Effector memory CD4-positive, alpha-beta T cell (primary cell): ENCODE results near the gene IL15RA.

Experiments
- DNase-seq, 3 donors: peaks; one replicate each; pipeline ENCODE4 v3.0.0-alpha.2; 2020
- H3K27ac ChIP-seq: 2 replicates; pipeline ENCODE4 v1.7.0; 2013; ENCODE audit warnings: mild to moderate bottlenecking, low read length, moderate library complexity; ENCODE audit not compliant: insufficient read depth, poor library complexity, severe bottlenecking
- H3K27me3 ChIP-seq: replicated peaks from 2 replicates; pipeline ENCODE4 v1.7.0; 2013; ENCODE audit warnings: mild to moderate bottlenecking, low read length; ENCODE audit not compliant: insufficient read depth, control insufficient read depth, poor library complexity, severe bottlenecking
- H3K36me3 ChIP-seq: 2 replicates; pipeline ENCODE4 v1.7.0; 2013; ENCODE audit warnings: mild to moderate bottlenecking, low read length, moderate library complexity; ENCODE audit not compliant: control insufficient read depth, insufficient read depth
- H3K4me1 ChIP-seq: 2 replicates; pipeline ENCODE4 v1.7.0; 2013; ENCODE audit warnings: low read length, mild to moderate bottlenecking; ENCODE audit not compliant: control insufficient read depth, insufficient read depth, poor library complexity, severe bottlenecking
- H3K4me3 ChIP-seq: 2 replicates; pipeline ENCODE4 v1.7.0; 2013; ENCODE audit warnings: low read length, low read depth, mild to moderate bottlenecking; ENCODE audit not compliant: insufficient read depth, poor library complexity, severe bottlenecking
- H3K9me3 ChIP-seq: 2 replicates; pipeline ENCODE4 v1.7.0; 2013; ENCODE audit warnings: mild to moderate bottlenecking, low read length, moderate library complexity; ENCODE audit not compliant: control insufficient read depth

The IL15RA gene

DNA sequence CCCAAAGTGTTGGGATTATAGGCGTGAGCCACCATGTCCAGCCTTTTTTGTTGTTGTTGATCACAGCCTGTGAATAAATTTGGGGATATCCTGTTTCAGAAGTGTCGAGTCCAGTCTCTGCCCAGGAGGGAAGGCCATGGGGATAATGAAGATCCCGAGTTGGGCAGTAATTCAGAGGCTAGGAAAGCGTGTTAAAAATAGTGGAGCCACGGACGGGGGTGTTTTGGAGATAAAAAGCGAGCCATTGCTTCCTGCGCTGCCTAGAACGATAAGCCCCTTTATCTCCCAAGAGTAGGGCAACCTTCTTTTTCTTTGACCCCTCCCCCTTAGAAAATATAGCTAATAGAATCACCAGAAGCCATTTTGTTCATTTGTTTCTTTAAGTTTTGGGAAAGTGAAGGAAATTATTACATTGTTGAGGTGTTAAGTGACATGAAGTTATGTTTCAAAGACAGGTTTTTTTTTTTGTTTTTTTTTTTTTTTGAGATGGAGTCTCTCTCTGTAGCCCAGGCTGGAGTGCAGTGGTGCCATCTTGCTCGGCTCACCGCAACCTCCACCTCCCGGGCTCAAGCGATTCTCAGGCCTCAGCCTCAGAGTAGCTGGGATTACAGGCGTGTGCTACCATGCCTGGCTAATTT lies 43.3 kb downstream of the IL15RA start:
- H3K27ac ChIP-seq = no peak overlapping the region
- no peaks in the 10 kb centered on the region for H3K27me3 ChIP-seq
- no peaks in the 10 kb centered on the region for H3K4me1 ChIP-seq
- H3K4me3 ChIP-seq = no peak overlapping the region
- H3K9me3 ChIP-seq = no peaks in the 10 kb centered on the region
- no peak for DNase-seq
- H3K36me3 ChIP-seq = peaks cover 53% of the 10 kb centered on the region

DNA sequence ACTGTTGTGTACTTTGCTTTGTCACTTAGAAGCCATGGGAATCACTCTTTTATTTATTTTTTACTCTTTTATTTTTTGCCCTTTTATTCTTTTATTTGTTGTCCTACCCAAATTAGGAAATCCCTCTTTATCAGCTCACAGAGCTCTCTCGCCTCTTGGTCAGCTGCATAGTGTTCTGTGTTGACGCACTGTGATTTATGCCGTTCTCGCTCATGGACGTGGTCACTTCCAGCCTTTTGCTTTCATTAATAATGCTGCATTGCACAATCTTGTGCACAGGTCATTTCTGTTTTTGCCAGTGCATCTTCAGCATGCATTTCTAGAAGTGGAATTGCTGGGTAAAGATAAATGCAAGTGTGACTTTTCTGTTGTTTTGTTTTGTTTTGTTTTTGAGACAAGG lies 45.0 kb downstream of the IL15RA start:
- no peak overlapping the region for H3K4me3 ChIP-seq
- H3K27me3 ChIP-seq = no peaks in the 10 kb centered on the region
- DNase-seq = no peak

DNA sequence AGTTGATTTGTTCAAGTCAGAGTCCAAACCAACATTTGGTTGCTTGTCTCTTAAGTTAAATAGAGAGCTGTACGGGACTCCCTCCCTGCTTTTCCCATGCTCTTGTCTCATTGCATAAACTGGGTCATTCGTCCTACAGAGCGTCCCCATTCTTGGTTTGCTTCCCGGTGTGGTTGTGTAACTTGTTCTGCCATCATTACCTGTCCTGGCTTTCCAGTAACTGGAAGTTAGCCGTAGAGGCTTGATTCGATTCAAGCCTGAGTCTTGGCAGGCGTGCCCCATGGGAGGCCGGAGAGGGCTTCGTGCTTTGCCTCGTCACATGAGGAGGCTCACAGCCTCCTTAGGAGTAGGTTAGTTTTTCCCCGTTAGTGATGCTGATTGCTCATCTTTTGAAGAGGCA lies 47.1 kb downstream of the IL15RA start:
- Histone ChIP-seq H3K36me3 (peaks cover 52% of the 10 kb centered on the region), H3K4me3 (no peak overlapping the region), H3K4me1 (no peaks in the 10 kb centered on the region), H3K9me3 (no peaks in the 10 kb centered on the region), H3K27ac (no peak overlapping the region), H3K27me3 (no peaks in the 10 kb centered on the region)
- no peak for DNase-seq

More for the DNA sequence above, 45.0 kb downstream of the IL15RA start:
- Histone ChIP-seq H3K9me3 (no peaks in the 10 kb centered on the region), H3K36me3 (peaks cover 57% of the 10 kb centered on the region), H3K27ac (no peak overlapping the region), H3K4me1 (no peaks in the 10 kb centered on the region)

DNA sequence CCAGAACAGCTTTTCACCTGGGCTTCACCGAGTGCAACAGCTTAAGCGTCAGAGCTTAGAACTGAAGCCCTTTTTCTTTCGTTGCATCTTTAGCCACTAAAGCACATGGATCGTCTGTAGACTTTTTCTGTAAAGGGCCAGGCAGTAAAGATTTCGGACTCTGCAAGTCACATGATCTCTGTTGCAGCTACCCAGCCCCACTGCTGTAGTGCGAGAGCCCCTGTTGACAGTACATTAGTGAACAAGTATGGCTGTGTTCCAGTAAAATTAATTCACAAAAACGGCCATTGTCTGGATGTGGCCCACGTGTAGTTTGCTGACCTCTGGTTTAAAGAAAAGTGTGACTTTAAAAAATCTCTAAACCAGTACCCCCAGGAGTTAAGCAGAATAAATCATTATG lies 47.9 kb downstream of the IL15RA start:
- no peak overlapping the region for H3K27ac ChIP-seq
- H3K36me3 ChIP-seq = peaks cover 54% of the 10 kb centered on the region
- no peaks in the 10 kb centered on the region for H3K9me3 ChIP-seq
- H3K27me3 ChIP-seq = no peaks in the 10 kb centered on the region
- no peak for DNase-seq
- H3K4me3 ChIP-seq = no peak overlapping the region
- no peaks in the 10 kb centered on the region for H3K4me1 ChIP-seq

DNA sequence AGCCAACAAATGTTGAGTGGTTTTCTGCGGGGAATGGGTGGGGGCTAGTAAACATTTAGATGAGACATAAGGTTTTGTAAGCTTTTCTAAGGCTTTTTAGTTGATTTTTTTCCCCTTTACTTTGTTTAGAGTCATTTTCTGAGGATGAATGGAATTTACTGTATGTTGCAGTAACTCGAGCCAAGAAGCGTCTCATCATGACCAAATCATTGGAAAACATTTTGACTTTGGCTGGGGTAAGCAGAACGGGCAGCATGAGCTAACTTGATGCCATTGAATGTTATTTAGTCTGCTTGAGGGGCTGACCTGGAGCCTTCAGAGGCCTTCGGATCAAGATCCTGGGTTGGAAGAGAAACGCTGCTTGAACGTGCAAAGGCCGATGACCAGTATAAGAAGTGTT lies 50.0 kb downstream of the IL15RA start:
- DNase-seq = no peak
- Histone ChIP-seq H3K27me3 (no peaks in the 10 kb centered on the region), H3K36me3 (peaks cover 70% of the 10 kb centered on the region), H3K9me3 (no peaks in the 10 kb centered on the region), H3K27ac (no peak overlapping the region), H3K4me1 (no peaks in the 10 kb centered on the region), H3K4me3 (no peak overlapping the region)

DNA sequence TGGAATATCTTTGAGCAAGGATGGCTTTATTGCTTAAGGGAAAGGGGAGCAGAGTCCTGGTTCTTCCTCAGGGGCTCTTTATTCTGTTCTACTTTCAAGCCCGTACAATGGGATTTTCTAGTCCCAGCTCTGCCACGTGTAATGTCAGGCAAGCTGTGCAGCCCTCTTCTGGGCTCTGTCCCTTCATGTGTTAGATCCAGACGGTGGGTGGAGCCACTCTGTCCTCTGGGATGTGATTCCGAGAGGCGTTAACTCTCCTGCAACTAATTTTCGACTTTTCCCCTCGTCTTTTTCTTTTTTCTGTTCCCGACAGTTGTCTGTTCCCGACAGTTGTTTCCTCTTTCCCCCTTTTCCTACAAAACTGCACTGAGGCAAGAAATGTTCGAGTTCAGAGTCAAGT lies 52.5 kb downstream of the IL15RA start:
- DNase-seq = no peak
- peaks cover 78% of the 10 kb centered on the region for H3K36me3 ChIP-seq
- H3K27ac ChIP-seq = no peak overlapping the region
- no peak overlapping the region for H3K4me3 ChIP-seq
- no peaks in the 10 kb centered on the region for H3K27me3 ChIP-seq
- H3K9me3 ChIP-seq = no peaks in the 10 kb centered on the region
- H3K4me1 ChIP-seq = no peaks in the 10 kb centered on the region

DNA sequence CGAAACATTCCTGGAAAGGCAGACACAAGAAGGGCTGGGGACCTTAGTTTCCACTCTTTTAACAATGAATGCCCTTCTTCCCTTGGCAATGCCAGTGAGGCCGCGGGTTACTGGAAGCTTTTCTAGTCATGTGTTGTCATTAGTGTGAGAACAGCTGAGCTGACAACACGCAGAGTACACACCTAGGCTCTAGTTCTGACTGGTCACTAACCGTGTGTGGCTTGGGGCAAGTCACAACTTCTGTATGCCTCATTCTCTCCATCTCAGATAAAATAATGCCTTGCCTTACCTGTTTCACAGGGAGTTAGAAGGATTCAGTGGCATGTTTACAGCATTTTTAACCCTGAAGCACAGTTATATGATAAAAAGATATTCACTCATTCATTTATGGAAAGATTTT lies 55.6 kb downstream of the IL15RA start:
- H3K4me3 ChIP-seq = no peak overlapping the region
- no peak for DNase-seq
- no peaks in the 10 kb centered on the region for H3K9me3 ChIP-seq
- H3K27ac ChIP-seq = no peak overlapping the region
- no peaks in the 10 kb centered on the region for H3K4me1 ChIP-seq
- peaks cover 76% of the 10 kb centered on the region for H3K36me3 ChIP-seq
- no peaks in the 10 kb centered on the region for H3K27me3 ChIP-seq

DNA sequence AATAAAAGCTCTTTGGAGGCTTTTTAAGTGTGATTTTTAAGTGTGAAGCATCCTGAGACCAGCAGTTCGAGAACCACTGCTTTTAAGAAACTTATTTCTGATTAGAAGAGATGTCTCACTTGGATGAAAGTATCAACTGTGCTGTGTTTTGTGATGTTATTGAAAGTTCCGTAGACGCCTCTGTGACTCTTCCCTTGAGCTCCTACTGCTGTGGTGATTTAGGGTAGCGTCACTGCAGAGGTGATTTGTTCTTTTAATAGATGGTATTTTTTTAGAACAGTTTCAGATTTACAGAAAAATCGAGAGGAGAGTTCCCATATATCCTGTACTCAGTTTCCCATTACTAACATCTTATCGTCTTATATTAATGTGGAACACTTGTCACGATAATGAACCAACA lies 57.8 kb downstream of the IL15RA start:
- Histone ChIP-seq H3K27me3 (no peaks in the 10 kb centered on the region), H3K4me1 (no peaks in the 10 kb centered on the region), H3K9me3 (no peaks in the 10 kb centered on the region), H3K36me3 (peaks cover 84% of the 10 kb centered on the region), H3K4me3 (no peak overlapping the region), H3K27ac (no peak overlapping the region)
- DNase-seq = no peak

DNA sequence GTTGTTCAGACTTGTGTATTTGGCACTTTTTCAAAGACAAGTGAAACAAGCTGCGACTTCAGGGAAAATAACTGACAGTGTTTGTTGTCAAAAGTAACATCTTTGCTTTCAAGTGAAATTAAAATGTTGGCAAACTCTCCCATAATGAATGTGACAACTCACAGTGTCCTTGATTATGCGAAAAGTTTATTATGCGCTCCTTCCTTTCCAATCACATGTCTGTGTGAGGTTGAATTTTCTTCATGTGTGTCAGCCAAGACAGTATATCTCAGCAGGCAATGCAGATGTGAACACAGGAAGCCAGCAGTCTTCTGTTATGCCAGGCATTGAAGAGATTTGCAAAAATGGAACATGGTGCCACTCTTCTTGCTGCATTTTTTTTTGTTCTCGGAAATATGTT lies 58.6 kb downstream of the IL15RA start:
- Histone ChIP-seq H3K36me3 (peaks cover 84% of the 10 kb centered on the region), H3K27me3 (no peaks in the 10 kb centered on the region), H3K9me3 (no peaks in the 10 kb centered on the region), H3K4me3 (no peak overlapping the region), H3K4me1 (no peaks in the 10 kb centered on the region), H3K27ac (no peak overlapping the region)
- DNase-seq = no peak

DNA sequence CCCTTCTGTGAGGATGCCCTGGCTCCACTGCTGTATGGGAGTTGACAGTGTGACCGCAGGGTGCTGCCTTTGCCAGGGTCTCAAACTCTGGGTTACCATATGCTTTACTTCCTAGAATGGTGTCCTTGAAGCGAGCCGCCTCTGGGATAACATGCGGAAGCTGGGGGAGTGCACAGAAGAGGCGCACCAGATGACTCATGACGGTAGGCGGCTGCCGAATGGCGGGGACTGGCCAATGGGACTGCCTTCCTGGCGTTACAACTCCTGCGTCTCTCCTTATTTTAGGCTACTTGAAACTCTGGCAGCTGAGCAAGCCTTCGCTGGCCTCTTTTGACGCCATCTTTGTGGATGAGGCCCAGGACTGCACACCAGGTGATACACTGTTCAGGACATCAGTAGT lies 60.0 kb downstream of the IL15RA start:
- no peaks in the 10 kb centered on the region for H3K27me3 ChIP-seq
- H3K27ac ChIP-seq = no peak overlapping the region
- H3K9me3 ChIP-seq = no peaks in the 10 kb centered on the region
- H3K4me3 ChIP-seq = no peak overlapping the region
- H3K36me3 ChIP-seq = peaks cover 86% of the 10 kb centered on the region
- DNase-seq = no peak
- no peaks in the 10 kb centered on the region for H3K4me1 ChIP-seq
